Measurements from ENCODE around the gene RPL10. TPM values are rescaled to one million over a fixed set of nuclear protein-coding genes. Genes with fewer than 3 reads are reported as not detected.

The RPL10 gene
- polyA plus RNA-seq, 1 experiment, result 3,912 TPM

DNA sequence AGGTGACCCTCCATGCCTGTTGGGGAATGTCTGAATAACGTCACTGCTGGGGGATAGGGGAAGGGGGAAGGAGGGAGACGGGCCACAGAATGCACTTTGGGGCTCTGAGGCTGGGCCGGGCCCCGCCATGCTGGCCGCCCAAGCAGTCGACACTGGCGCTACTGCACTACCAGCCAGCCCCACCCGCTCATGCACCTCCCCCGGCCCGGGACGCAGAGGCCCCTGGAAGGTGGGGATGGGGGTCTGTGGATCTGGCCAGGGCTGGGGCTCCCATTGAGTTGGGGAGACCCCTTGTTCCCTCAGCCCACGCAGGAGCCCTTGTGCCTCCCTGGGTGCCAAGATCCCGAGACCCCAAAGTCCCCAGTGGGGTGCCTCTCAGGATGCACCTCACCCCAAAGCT lies 41.6 kb upstream of the RPL10 start:
- H3K9me3 ChIP-seq (ENCODE audit: control insufficient read depth, insufficient read depth, low read length), result no peaks in the 10 kb centered on the region
- ChIA-PET CTCF (no interaction called here), POLR2A (no interaction called here)
- no peak overlapping the region for H3K27ac ChIP-seq (ENCODE audit: low read depth, low read length)
- no peaks in the 10 kb centered on the region for H3K27me3 ChIP-seq (ENCODE audit: control insufficient read depth, insufficient read depth, low read length)
- no peak overlapping the region for H3K4me3 ChIP-seq (ENCODE audit: low read depth, low read length)
- TF ChIP-seq, protein P1, sequence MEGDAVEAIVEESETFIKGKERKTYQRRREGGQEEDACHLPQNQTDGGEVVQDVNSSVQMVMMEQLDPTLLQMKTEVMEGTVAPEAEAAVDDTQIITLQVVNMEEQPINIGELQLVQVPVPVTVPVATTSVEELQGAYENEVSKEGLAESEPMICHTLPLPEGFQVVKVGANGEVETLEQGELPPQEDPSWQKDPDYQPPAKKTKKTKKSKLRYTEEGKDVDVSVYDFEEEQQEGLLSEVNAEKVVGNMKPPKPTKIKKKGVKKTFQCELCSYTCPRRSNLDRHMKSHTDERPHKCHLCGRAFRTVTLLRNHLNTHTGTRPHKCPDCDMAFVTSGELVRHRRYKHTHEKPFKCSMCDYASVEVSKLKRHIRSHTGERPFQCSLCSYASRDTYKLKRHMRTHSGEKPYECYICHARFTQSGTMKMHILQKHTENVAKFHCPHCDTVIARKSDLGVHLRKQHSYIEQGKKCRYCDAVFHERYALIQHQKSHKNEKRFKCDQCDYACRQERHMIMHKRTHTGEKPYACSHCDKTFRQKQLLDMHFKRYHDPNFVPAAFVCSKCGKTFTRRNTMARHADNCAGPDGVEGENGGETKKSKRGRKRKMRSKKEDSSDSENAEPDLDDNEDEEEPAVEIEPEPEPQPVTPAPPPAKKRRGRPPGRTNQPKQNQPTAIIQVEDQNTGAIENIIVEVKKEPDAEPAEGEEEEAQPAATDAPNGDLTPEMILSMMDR (IDR thresholded peaks at IDR 0.05; ENCODE audit: low read depth, low read length), result no peak
- DNase-seq (ENCODE audit: low read depth, low spot score), result no peak

DNA sequence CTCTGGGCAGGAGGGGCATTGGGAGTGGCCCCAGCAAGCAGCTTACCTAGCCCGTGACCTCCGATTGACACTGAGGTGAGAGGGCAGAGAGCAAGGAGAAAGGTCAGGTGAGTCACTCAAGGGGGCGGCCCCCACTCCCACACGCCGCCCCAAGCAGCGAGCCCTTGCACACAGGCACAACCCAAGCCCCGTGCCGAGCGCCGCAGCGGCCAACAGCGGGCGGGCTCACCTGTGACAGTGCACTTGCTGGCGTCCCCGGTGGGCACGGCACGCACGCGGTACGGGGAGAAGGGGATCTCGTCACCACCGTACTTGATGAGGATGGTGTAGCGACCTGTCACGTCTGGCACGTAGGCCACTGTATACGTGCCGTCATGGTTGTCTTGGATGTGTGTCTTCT lies 41.0 kb upstream of the RPL10 start:
- CTCF ChIA-PET, result no interaction called here
- Histone ChIP-seq H3K27me3 (ENCODE audit: control insufficient read depth, insufficient read depth, low read length) (no peaks in the 10 kb centered on the region), H3K4me3 (ENCODE audit: low read depth, low read length) (no peak overlapping the region), H3K27ac (ENCODE audit: low read depth, low read length) (no peak overlapping the region), H3K9me3 (ENCODE audit: control insufficient read depth, insufficient read depth, low read length) (no peaks in the 10 kb centered on the region)
- no peak for DNase-seq (ENCODE audit: low read depth, low spot score)
- TF ChIP-seq, protein P1 (IDR thresholded peaks at IDR 0.05; ENCODE audit: low read depth, low read length), result no peak
- POLR2A ChIA-PET, result no interaction called here

DNA sequence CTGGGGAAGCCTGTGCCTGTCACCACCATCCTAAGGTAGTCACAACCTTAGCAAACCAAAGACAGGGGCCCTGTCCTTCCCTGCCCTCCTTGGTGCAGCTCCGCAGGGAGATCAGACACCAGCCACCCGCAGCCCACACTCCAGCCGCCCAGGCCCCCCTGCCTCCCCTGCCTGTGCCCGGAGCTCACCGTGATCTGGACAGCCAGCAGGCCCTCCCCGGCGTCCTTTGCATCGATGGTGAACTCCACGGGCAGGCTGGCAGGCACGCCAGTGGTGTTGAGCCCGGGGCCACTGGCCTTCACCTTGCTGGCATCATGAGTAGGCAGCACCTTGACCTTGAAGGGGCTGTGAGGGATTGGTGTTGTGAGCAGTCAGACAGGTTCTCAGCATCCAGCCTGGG lies 40.2 kb upstream of the RPL10 start:
- Histone ChIP-seq H3K27ac (ENCODE audit: low read depth, low read length) (peak overlapping the region; percentile 52), H3K9me3 (ENCODE audit: control insufficient read depth, insufficient read depth, low read length) (no peaks in the 10 kb centered on the region), H3K27me3 (ENCODE audit: control insufficient read depth, insufficient read depth, low read length) (no peaks in the 10 kb centered on the region), H3K4me3 (ENCODE audit: low read depth, low read length) (no peak overlapping the region)
- ChIA-PET POLR2A (no interaction called here), CTCF (no interaction called here)
- DNase-seq (ENCODE audit: low read depth, low spot score), result no peak
- TF ChIP-seq, protein P1 (IDR thresholded peaks at IDR 0.05; ENCODE audit: low read depth, low read length), result no peak

- no peak for DNase-seq (ENCODE audit: low read depth, low spot score)
- no peak overlapping the region for H3K4me3 ChIP-seq (ENCODE audit: low read depth, low read length)
- H3K27me3 ChIP-seq (ENCODE audit: control insufficient read depth, insufficient read depth, low read length), result no peaks in the 10 kb centered on the region
- TF ChIP-seq, protein P1 (IDR thresholded peaks at IDR 0.05; ENCODE audit: low read depth, low read length), result no peak
- H3K27ac ChIP-seq (ENCODE audit: low read depth, low read length), result peak overlapping the region; percentile 52
- ChIA-PET POLR2A (no interaction called here), CTCF (no interaction called here)
- no peaks in the 10 kb centered on the region for H3K9me3 ChIP-seq (ENCODE audit: control insufficient read depth, insufficient read depth, low read length)
Measured at GRCh38 chrX:154358829-154359228, 39.3 kb upstream of the RPL10 start.

DNA sequence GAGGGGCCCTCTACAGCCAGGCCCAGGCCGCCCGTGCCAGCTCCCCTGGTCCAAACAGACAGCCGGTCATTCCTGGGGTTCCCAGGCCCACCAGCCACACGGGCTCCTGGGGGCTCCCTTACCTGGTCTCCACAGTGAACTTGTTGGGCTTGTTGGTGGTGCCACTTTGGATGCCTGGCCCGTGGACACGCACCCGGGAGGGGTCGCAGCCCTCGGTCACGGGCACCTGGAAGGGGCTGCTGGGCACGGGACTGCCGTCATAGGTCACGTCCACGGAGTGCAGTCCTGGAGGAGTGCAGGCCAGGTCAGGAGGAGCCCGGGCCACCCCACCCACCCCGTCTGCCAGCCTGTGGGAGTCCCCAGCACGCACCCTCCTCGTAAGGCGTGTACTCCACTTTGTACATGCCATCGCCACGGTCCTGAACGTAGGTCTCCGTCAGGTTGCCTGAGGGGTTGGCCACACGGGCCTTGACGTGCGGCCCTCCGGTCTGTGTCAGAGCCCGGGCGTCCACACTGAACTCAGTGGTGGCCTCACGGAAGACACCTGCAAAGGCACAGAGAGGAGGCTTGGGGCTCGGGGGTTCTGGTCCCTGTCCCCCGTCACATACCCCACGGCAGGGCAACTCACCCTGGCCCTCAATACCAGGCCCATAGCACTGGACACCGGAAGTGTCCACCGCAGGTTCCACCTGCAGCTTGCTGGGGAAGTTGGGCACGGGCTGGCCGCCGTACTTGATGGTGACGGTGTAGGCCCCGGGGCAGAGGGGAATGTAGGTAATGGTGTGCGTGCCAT lies 38.6 kb upstream of the RPL10 start:
- no peaks in the 10 kb centered on the region for H3K27me3 ChIP-seq (ENCODE audit: control insufficient read depth, insufficient read depth, low read length)
- TF ChIP-seq, protein P1 (IDR thresholded peaks at IDR 0.05; ENCODE audit: low read depth, low read length), result no peak
- DNase-seq (ENCODE audit: low read depth, low spot score), result no peak
- ChIA-PET CTCF (no interaction called here), POLR2A (no interaction called here)
- H3K9me3 ChIP-seq (ENCODE audit: control insufficient read depth, insufficient read depth, low read length), result no peaks in the 10 kb centered on the region
- no peak overlapping the region for H3K27ac ChIP-seq (ENCODE audit: low read depth, low read length)
- no peak overlapping the region for H3K4me3 ChIP-seq (ENCODE audit: low read depth, low read length)

Data from AG04450 (cell line).